ENCODE results near the gene ARHGEF7. TPM values are rescaled to one million over a fixed set of nuclear protein-coding genes. Genes with fewer than 3 reads are reported as not detected.

Gene ARHGEF7
- total and polyA plus RNA-seq, 8 donors = 11.6 to 126 (median 49.7) TPM

GRCh38 chr13:111153279-111153976, 38.3 kb downstream of the ARHGEF7 start:
- DNase-seq = peak; percentile 92 to 98
- peak overlapping the region; percentile 84 to 97 (median 87) for H3K4me3 ChIP-seq
- no peaks in the 10 kb centered on the region for H3K36me3 ChIP-seq
- no peaks in the 10 kb centered on the region for H3K9me3 ChIP-seq
- H3K27ac ChIP-seq = peak overlapping the region; percentile 97 to 99 (median 98)
- intact Hi-C loops (cut with DNase I; ENCODE audit: low total_unique reads) = loop anchor here (10.0 kb wide), 1 partner anchor 71 kb away; no protein-coding TSS in a partner anchor
- TF ChIP-seq POLR2AphosphoS5 (IDR thresholded peaks at IDR 0.05) = peak; percentile 92 to 97 (median 97)
- peak in 2 of 4 donors; percentile 44 to 75 for TF ChIP-seq POLR2A (IDR thresholded peaks at IDR 0.05)
- no peak for TF ChIP-seq EP300 (IDR thresholded peaks at IDR 0.05)
- peak in 1 of 7 experiments; percentile 19 for TF ChIP-seq CTCF (IDR thresholded peaks at IDR 0.05)
- no peaks in the 10 kb centered on the region for H3K27me3 ChIP-seq
- 0 to 1% (median 1%) methylated on average over 48 to 84 of the region's 84 CpGs for WGBS, 5 donors
- peaks cover 15 to 52% (median 44%) of the 10 kb centered on the region in 4 donors for H3K4me1 ChIP-seq

GRCh38 chr13:111153977-111154332, 38.8 kb downstream of the ARHGEF7 start:
- Histone ChIP-seq H3K4me3 (peak overlapping the region; percentile 84 to 97 (median 87)), H3K27me3 (no peaks in the 10 kb centered on the region), H3K9me3 (no peaks in the 10 kb centered on the region), H3K27ac (peak overlapping the region; percentile 97 to 99 (median 98)), H3K36me3 (peaks cover 0 to 2% (median 0%) of the 10 kb centered on the region in 4 donors), H3K4me1 (peaks cover 15 to 57% (median 47%) of the 10 kb centered on the region in 4 donors)
- intact Hi-C loops (cut with DNase I; ENCODE audit: low total_unique reads) = loop anchor here (10.0 kb wide), 1 partner anchor 71 kb away; no protein-coding TSS in a partner anchor
- TF ChIP-seq POLR2A (IDR thresholded peaks at IDR 0.05) (no peak), CTCF (IDR thresholded peaks at IDR 0.05) (no peak), POLR2AphosphoS5 (IDR thresholded peaks at IDR 0.05) (no peak), EP300 (IDR thresholded peaks at IDR 0.05) (no peak)
- DNase-seq = no peak
- 0 to 1% (median 1%) methylated on average over 14 to 31 of the region's 31 CpGs for WGBS, 5 donors

- no peak for DNase-seq
- TF ChIP-seq CTCF (IDR thresholded peaks at IDR 0.05) (no peak), POLR2AphosphoS5 (IDR thresholded peaks at IDR 0.05) (no peak), POLR2A (IDR thresholded peaks at IDR 0.05) (no peak), EP300 (IDR thresholded peaks at IDR 0.05) (no peak)
- intact Hi-C loops (cut with DNase I; ENCODE audit: low total_unique reads) = loop anchor here (10.0 kb wide), 1 partner anchor 68 kb away; no protein-coding TSS in a partner anchor
- Histone ChIP-seq H3K9me3 (no peaks in the 10 kb centered on the region), H3K36me3 (peaks cover 0 to 15% (median 5%) of the 10 kb centered on the region in 4 donors), H3K27me3 (no peaks in the 10 kb centered on the region), H3K4me1 (peaks cover 15 to 73% (median 51%) of the 10 kb centered on the region in 4 donors), H3K27ac (no peak overlapping the region), H3K4me3 (no peak overlapping the region)
- WGBS, 5 donors = 77 to 90% (median 85%) methylated on average over 1 of the region's 1 CpG
These were observed 41.3 kb downstream of the ARHGEF7 start for GRCh38 chr13:111156421-111156820.

- H3K4me3 ChIP-seq = no peak overlapping the region
- no peaks in the 10 kb centered on the region for H3K27me3 ChIP-seq
- peaks cover 0 to 15% (median 5%) of the 10 kb centered on the region in 4 donors for H3K36me3 ChIP-seq
- H3K27ac ChIP-seq = no peak overlapping the region
- peaks cover 10 to 83% (median 51%) of the 10 kb centered on the region in 4 donors for H3K4me1 ChIP-seq
- H3K9me3 ChIP-seq = no peaks in the 10 kb centered on the region
- intact Hi-C loops (cut with DNase I; ENCODE audit: low total_unique reads) = loop anchor here (10.0 kb wide), 1 partner anchor 67 kb away; no protein-coding TSS in a partner anchor
- peak in 1 of 2 donors; percentile 35 for DNase-seq
- TF ChIP-seq CTCF (IDR thresholded peaks at IDR 0.05) = no peak
- TF ChIP-seq EP300 (IDR thresholded peaks at IDR 0.05) = no peak
- TF ChIP-seq POLR2A (IDR thresholded peaks at IDR 0.05) = no peak
- no peak for TF ChIP-seq POLR2AphosphoS5 (IDR thresholded peaks at IDR 0.05)
These were observed 43.2 kb downstream of the ARHGEF7 start for GRCh38 chr13:111158136-111158805.

Data from stomach (tissue), 9 donors.